Activated T-helper 1 cell treated with anti-CD3 and anti-CD28 coated beads, Interleukin-12 subunit alpha, Interleukin-12 subunit beta, Interleukin-2, Interleukin-4 antibody, amounts not matched to agents 30 ng/mL and 10 ng/mL and 1 ng/mL, durations not matched to agents 14 hours and 24 hours and 36 hours (primary cell): ENCODE measurements around the gene COBL. TPM values are rescaled to one million over a fixed set of nuclear protein-coding genes. Genes with fewer than 3 reads are reported as not detected.

Experiments used
- DNase-seq: peaks from one replicate; pipeline ENCODE4 v3.0.0; 2021; ENCODE audit warnings: low spot score
- H3K27ac Mint-ChIP-seq: one replicate; pipeline ENCODE4 v1.8.0; 2021; ENCODE audit warnings: mild to moderate bottlenecking, mixed read lengths
- H3K27me3 Mint-ChIP-seq: one replicate; pipeline ENCODE4 v1.8.0; 2022; ENCODE audit warnings: mild to moderate bottlenecking, moderate library complexity, mixed read lengths; ENCODE audit not compliant: insufficient read depth
- H3K36me3 Mint-ChIP-seq: one replicate; pipeline ENCODE4 v1.8.0; 2021; ENCODE audit warnings: low read depth, mixed read lengths
- H3K4me1 Mint-ChIP-seq: one replicate; pipeline ENCODE4 v1.8.0; 2021; ENCODE audit warnings: low read depth, mixed read lengths
- H3K4me3 Mint-ChIP-seq: one replicate; pipeline ENCODE4 v1.8.0; 2021; ENCODE audit warnings: mild to moderate bottlenecking, moderate library complexity, mixed read lengths
- H3K9me3 Mint-ChIP-seq: one replicate; pipeline ENCODE4 v1.8.0; 2021; ENCODE audit warnings: mixed read lengths
- intact Hi-C: fragments of 100-400 bp; cut with micrococcal nuclease; formaldehyde crosslinking; loops from one replicate; pipeline ENCODE4 v1.15.1; 2024
- total RNA-seq: library from RNA; stranded (reverse); gene quantifications from 2 replicates; pipeline ENCODE4 v1.2.3, GENCODE V29; 2022

Gene COBL
- total RNA-seq, 1 donor from 2014 or later, result not detected

DNA sequence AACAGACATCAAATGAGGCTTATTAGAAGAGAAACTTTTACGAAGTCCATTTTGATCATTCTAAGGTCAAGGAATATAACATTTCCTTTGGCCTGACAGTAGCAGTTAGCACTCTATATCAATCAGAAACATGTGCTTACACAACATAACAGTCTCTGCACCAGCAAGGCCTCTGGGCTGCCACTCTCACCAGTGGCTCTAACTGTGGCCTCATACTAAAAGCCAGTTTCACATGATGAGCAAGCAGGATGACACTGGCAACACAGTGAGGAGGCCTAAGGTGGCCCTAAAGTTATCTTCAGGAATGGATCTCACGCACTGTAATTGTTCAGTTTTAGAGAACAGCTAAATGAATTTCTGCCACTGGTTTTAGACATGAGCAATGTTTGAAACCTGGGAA, 126.8 kb downstream of the COBL start:
- intact Hi-C loops, result no loop called here
- no peaks in the 10 kb centered on the region for H3K4me1 Mint-ChIP-seq

GRCh38 chr7:51188987-51189386, 127.6 kb downstream of the COBL start:
- intact Hi-C loops, result no loop called here
- Mint-ChIP-seq H3K27ac (no peak overlapping the region), H3K9me3 (no peaks in the 10 kb centered on the region), H3K4me1 (no peaks in the 10 kb centered on the region), H3K4me3 (no peak overlapping the region), H3K27me3 (no peaks in the 10 kb centered on the region), H3K36me3 (no peaks in the 10 kb centered on the region)
- DNase-seq, result no peak

More for the DNA sequence above, 126.8 kb downstream of the COBL start:
- Mint-ChIP-seq H3K27me3 (no peaks in the 10 kb centered on the region), H3K36me3 (no peaks in the 10 kb centered on the region), H3K4me3 (no peak overlapping the region), H3K9me3 (no peaks in the 10 kb centered on the region), H3K27ac (no peak overlapping the region)
- no peak for DNase-seq

- H3K36me3 Mint-ChIP-seq, result no peaks in the 10 kb centered on the region
- no peaks in the 10 kb centered on the region for H3K27me3 Mint-ChIP-seq
- no peak overlapping the region for H3K4me3 Mint-ChIP-seq
- intact Hi-C loops, result no loop called here
- DNase-seq, result no peak
- no peaks in the 10 kb centered on the region for H3K9me3 Mint-ChIP-seq
- no peaks in the 10 kb centered on the region for H3K4me1 Mint-ChIP-seq
- no peak overlapping the region for H3K27ac Mint-ChIP-seq
Observed at GRCh38 chr7:51187941-51188340, 128.7 kb downstream of the COBL start.

DNA sequence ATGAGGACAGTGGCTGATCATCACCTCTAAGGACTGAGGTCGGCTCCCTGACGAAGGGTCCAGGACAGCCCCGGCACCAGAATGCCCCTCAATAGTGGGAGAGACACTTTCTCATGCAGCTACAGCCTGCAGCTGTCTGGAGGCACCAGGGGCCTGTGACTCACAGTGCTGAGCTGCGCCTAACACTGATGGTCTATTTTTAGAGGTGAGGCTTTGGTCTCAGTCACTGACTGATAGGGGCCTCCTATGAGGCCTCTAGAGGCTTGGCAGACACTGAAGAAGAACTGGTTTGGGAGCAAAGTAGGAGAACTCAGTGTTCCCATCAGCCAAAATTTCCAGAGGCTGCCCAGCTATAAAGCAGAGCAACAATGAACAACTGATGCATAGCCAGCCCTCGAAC, 130.1 kb downstream of the COBL start:
- no peaks in the 10 kb centered on the region for H3K4me1 Mint-ChIP-seq
- no peak overlapping the region for H3K4me3 Mint-ChIP-seq
- H3K27me3 Mint-ChIP-seq, result no peaks in the 10 kb centered on the region
- no peak overlapping the region for H3K27ac Mint-ChIP-seq
- intact Hi-C loops, result no loop called here
- no peaks in the 10 kb centered on the region for H3K9me3 Mint-ChIP-seq
- H3K36me3 Mint-ChIP-seq, result no peaks in the 10 kb centered on the region
- DNase-seq, result no peak

DNA sequence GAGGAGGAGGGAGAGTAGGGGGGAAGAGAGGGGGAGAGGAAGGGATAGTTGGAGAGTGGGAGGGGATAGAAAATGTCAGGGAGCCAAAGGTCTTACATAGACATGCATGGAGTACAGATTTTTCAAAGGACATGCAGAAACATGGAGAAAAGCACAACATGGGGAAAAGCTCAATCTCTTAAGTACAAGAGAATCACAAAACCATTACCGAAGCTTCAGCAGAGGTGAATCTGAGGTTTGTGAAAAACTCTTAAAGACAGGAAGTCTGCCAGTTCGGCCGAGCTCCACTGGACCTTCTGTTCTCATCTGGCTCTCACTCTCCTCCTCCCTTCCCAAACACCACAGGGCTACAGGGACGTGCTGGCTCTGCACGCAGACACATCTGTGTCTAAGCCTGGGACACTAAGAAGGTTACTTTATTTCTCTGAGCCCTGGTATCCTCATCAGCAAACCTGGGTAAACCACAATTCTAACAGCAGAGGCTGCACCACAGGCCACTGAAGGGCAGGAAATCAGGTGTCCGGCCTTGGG, 133.9 kb downstream of the COBL start:
- H3K4me1 Mint-ChIP-seq, result no peaks in the 10 kb centered on the region
- no peak for DNase-seq
- no peak overlapping the region for H3K4me3 Mint-ChIP-seq
- H3K36me3 Mint-ChIP-seq, result no peaks in the 10 kb centered on the region
- no peaks in the 10 kb centered on the region for H3K9me3 Mint-ChIP-seq
- no peak overlapping the region for H3K27ac Mint-ChIP-seq
- intact Hi-C loops, result no loop called here
- no peaks in the 10 kb centered on the region for H3K27me3 Mint-ChIP-seq

GRCh38 chr7:51180092-51180491, 136.5 kb downstream of the COBL start:
- Mint-ChIP-seq H3K4me1 (no peaks in the 10 kb centered on the region), H3K36me3 (no peaks in the 10 kb centered on the region), H3K27me3 (no peaks in the 10 kb centered on the region), H3K4me3 (no peak overlapping the region), H3K27ac (no peak overlapping the region), H3K9me3 (no peaks in the 10 kb centered on the region)
- DNase-seq, result no peak
- intact Hi-C loops, result no loop called here

DNA sequence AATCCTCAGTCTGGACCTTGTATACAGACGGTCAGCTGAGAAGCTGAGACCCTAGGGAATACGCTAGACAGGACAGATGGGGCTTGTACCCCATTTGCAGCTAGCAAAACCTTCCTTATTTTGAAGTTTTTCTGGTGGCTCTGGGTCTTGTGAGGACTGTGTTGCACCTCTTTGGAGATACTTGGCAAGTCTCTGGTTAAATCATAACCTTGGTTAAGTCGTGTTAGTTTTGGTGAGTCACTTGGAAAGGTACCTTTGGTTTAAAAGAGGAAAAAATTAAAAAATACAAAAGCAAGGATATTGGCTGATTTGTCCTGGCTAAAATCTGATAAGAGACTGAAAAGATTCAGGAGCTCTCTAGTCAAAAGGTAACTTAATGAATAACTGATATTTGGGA, 140.6 kb downstream of the COBL start:
- intact Hi-C loops, result no loop called here
- Mint-ChIP-seq H3K4me1 (no peaks in the 10 kb centered on the region), H3K27ac (no peak overlapping the region), H3K27me3 (no peaks in the 10 kb centered on the region), H3K36me3 (no peaks in the 10 kb centered on the region), H3K4me3 (no peak overlapping the region), H3K9me3 (no peaks in the 10 kb centered on the region)
- DNase-seq, result no peak

DNA sequence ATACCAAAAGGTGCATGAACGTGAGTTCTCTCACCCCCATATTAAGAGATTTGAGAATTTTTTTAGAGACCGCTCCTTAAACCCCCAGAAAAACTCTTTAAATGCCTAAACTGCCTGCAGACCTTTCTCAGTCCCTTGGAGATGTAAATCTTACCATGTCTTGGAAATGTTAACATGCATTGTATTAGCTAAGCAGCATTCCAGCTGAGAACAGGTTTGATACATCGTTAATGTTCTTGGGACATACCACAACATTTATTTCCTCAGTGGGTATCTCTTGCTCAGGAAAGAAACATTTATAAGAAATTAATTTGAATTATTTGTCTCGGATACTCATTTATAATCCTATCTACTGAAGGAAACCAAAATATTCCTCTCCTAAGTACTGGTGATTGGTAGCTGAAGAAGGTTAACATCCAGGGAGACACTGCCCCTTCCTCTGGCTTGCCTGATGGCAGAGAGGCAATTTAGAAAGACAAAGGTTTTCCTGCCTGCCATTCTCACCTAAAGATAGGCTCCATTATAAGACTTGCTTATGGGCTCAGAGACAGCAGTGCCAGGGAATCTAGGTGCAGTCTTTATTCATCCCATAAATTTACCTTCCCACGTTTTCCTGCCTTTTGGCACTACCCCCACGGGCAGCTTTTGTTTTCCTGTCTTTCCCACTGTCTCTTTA, 141.2 kb downstream of the COBL start:
- no peak for DNase-seq
- no peak overlapping the region for H3K4me3 Mint-ChIP-seq
- H3K36me3 Mint-ChIP-seq, result no peaks in the 10 kb centered on the region
- intact Hi-C loops, result no loop called here
- H3K27ac Mint-ChIP-seq, result no peak overlapping the region
- no peaks in the 10 kb centered on the region for H3K27me3 Mint-ChIP-seq
- no peaks in the 10 kb centered on the region for H3K9me3 Mint-ChIP-seq
- no peaks in the 10 kb centered on the region for H3K4me1 Mint-ChIP-seq

DNA sequence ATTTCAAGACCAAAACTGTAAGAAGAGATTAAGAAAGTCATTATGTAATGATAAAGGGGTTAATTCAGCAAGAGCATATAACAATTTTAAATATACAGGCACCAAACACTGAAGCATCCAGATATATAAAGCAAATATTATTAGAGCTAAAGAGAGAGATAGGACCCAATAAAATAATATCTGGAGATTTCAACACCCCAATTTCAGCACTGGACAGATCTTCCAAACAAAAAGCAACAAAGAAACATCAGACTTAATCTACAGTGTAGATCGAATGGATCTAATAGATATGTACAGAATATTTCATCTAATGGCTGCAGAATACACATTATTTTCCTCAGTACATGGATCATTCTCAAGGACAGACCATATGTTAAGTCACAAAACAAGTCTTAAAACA, 151.3 kb downstream of the COBL start:
- no peak for DNase-seq
- peaks cover 25% of the 10 kb centered on the region for H3K27me3 Mint-ChIP-seq
- H3K36me3 Mint-ChIP-seq, result no peaks in the 10 kb centered on the region
- no peak overlapping the region for H3K27ac Mint-ChIP-seq
- intact Hi-C loops, result loop anchor here (10.0 kb wide), 1 partner anchor 551 kb away; no protein-coding TSS in a partner anchor
- no peaks in the 10 kb centered on the region for H3K9me3 Mint-ChIP-seq
- H3K4me1 Mint-ChIP-seq, result peaks cover 15% of the 10 kb centered on the region
- H3K4me3 Mint-ChIP-seq, result no peak overlapping the region

DNA sequence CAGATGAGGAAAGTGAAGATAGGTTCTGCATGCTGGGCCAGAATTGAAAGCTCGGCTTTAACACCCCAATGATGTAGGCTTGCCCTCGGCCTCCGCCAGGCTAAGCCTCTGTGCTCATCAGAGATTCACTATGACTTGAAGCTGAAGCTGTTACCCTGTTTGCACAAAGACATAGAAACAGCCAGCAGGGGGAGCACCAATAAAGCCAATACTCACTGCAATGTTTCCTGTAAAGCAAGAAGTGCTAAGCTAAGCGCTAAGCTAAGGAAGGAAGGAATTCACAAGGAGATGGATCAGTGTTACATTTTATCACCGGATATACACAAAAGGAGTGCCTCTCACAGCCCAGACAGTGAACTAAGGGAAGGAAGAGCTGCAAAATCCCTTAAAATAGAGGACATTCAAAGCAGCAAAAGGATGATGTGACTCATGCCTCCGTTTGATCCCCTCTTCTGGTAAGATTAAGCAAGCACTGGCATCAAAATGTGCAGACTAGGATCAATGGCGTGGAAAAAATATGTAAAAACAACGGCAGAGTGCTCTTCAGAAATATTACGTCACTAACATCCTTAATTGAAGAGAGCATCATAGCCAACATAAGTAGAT, 153.8 kb downstream of the COBL start:
- peaks cover 15% of the 10 kb centered on the region for H3K4me1 Mint-ChIP-seq
- intact Hi-C loops, result loop anchor here (1.0 to 10.0 kb wide), 3 partner anchors 204 to 548 kb away; no protein-coding TSS in a partner anchor
- no peaks in the 10 kb centered on the region for H3K36me3 Mint-ChIP-seq
- H3K27ac Mint-ChIP-seq, result no peak overlapping the region
- peaks cover 21% of the 10 kb centered on the region for H3K27me3 Mint-ChIP-seq
- DNase-seq, result peak; percentile 62
- H3K4me3 Mint-ChIP-seq, result no peak overlapping the region
- H3K9me3 Mint-ChIP-seq, result no peaks in the 10 kb centered on the region

GRCh38 chr7:51161937-51162336, 154.7 kb downstream of the COBL start:
- no peak for DNase-seq
- Mint-ChIP-seq H3K9me3 (no peaks in the 10 kb centered on the region), H3K27ac (no peak overlapping the region), H3K27me3 (peaks cover 18% of the 10 kb centered on the region), H3K4me3 (no peak overlapping the region), H3K4me1 (peaks cover 15% of the 10 kb centered on the region), H3K36me3 (no peaks in the 10 kb centered on the region)
- intact Hi-C loops, result loop anchor here (1.0 to 10.0 kb wide), 5 partner anchors 465 to 1070 kb away; no protein-coding TSS in a partner anchor

- H3K4me1 Mint-ChIP-seq, result peaks cover 15% of the 10 kb centered on the region
- H3K4me3 Mint-ChIP-seq, result no peak overlapping the region
- H3K27me3 Mint-ChIP-seq, result peaks cover 12% of the 10 kb centered on the region
- DNase-seq, result peak; percentile 31
- no peak overlapping the region for H3K27ac Mint-ChIP-seq
- no peaks in the 10 kb centered on the region for H3K36me3 Mint-ChIP-seq
- no peaks in the 10 kb centered on the region for H3K9me3 Mint-ChIP-seq
- intact Hi-C loops, result loop anchor here (1.0 to 10.0 kb wide), 6 partner anchors 93 to 1069 kb away; no protein-coding TSS in a partner anchor
Observed at GRCh38 chr7:51160990-51161615, 155.5 kb downstream of the COBL start.

GRCh38 chr7:51160411-51160810, 156.2 kb downstream of the COBL start:
- Mint-ChIP-seq H3K4me3 (no peak overlapping the region), H3K4me1 (peaks cover 15% of the 10 kb centered on the region), H3K9me3 (no peaks in the 10 kb centered on the region), H3K27me3 (peaks cover 13% of the 10 kb centered on the region), H3K36me3 (no peaks in the 10 kb centered on the region), H3K27ac (no peak overlapping the region)
- no peak for DNase-seq
- intact Hi-C loops, result loop anchor here (1.0 to 10.0 kb wide), 3 partner anchors 92 to 546 kb away; no protein-coding TSS in a partner anchor
